ENCODE measurements around the gene IGSF3. TPM values are rescaled to one million over a fixed set of nuclear protein-coding genes. Genes with fewer than 3 reads are reported as not detected.
"Not testable (repeated sequence)": the region's sequence is repeated elsewhere in the genome, so short reads cannot be mapped to it uniquely, and the experiment has no call there.

The IGSF3 gene
- total RNA-seq, 1 experiment from 2014 or later: 4.0 TPM

DNA sequence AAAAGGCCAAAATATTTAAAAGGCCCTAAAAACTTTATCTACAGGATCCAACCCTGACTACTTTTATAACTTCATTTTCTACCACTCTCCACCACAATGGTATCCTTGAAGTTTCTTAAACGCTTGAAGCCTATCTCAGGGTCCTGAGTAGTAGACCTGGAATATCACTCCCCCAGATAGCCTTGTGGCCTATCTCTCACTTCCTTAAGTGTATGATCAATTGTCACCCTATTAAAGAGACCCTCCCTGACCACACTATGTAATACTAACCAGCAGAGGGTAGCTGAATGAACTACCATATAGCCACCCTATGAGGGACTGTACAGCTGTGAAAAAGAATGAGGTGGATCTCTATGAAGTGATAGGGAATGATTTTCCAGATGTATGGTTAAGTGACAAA, 102.3 kb downstream of the IGSF3 start:
- Histone ChIP-seq H3K27me3 (replicated peaks; ENCODE audit: insufficient read depth, low read depth, low read length, poor library complexity) (no peaks in the 10 kb centered on the region), H3K9me3 (ENCODE audit: low read depth, low read length, poor library complexity, severe bottlenecking) (no peaks in the 10 kb centered on the region), H3K4me1 (ENCODE audit: insufficient read depth, low read length, poor library complexity, severe bottlenecking) (peaks cover 3% of the 10 kb centered on the region), H3K27ac (ENCODE audit: low read depth, low read length, poor library complexity, severe bottlenecking) (no peak overlapping the region), H3K36me3 (ENCODE audit: insufficient read depth, low read length, poor library complexity, severe bottlenecking) (no peaks in the 10 kb centered on the region), H3K4me3 (ENCODE audit: low read depth, low read length, poor library complexity, severe bottlenecking) (no peak overlapping the region)
- TF ChIP-seq, protein P1, sequence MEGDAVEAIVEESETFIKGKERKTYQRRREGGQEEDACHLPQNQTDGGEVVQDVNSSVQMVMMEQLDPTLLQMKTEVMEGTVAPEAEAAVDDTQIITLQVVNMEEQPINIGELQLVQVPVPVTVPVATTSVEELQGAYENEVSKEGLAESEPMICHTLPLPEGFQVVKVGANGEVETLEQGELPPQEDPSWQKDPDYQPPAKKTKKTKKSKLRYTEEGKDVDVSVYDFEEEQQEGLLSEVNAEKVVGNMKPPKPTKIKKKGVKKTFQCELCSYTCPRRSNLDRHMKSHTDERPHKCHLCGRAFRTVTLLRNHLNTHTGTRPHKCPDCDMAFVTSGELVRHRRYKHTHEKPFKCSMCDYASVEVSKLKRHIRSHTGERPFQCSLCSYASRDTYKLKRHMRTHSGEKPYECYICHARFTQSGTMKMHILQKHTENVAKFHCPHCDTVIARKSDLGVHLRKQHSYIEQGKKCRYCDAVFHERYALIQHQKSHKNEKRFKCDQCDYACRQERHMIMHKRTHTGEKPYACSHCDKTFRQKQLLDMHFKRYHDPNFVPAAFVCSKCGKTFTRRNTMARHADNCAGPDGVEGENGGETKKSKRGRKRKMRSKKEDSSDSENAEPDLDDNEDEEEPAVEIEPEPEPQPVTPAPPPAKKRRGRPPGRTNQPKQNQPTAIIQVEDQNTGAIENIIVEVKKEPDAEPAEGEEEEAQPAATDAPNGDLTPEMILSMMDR (conservative IDR thresholded peaks at IDR 0.05; ENCODE audit: low read depth, low read length): no peak
- TF ChIP-seq EZH2 (IDR thresholded peaks at IDR 0.05; ENCODE audit: borderline replicate concordance, low read depth, low read length, poor library complexity, severe bottlenecking): no peak
- CTCF ChIA-PET: no interaction called here
- POLR2A ChIA-PET (ENCODE audit: low non-redundant PET): no interaction called here
- intact Hi-C loops (cut with micrococcal nuclease; ENCODE audit: unreplicated experiment): no loop called here
- BruUV-seq (replicated peaks): no TSS peak
- no peak for DNase-seq (ENCODE audit: low spot score)

DNA sequence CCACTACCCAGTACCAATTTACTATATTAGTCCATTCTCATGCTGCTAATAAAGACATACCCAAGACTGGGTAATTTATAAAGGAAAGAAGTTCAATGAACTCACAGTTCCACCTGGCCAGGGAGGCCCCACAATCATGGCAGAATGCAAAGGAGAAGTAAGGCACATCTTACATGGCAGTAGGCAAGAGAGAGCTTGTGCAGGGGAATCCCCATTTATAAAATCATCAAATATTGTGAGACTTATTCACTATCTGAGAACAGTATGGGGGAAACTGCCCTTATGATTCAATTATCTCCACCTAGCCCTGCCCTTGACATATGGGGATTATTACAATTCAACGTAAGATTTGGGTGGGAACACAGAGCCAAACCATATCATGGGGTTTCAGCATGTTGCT, 103.1 kb downstream of the IGSF3 start:
- Histone ChIP-seq H3K27me3 (replicated peaks; ENCODE audit: insufficient read depth, low read depth, low read length, poor library complexity) (no peaks in the 10 kb centered on the region), H3K9me3 (ENCODE audit: low read depth, low read length, poor library complexity, severe bottlenecking) (no peaks in the 10 kb centered on the region), H3K27ac (ENCODE audit: low read depth, low read length, poor library complexity, severe bottlenecking) (no peak overlapping the region), H3K4me3 (ENCODE audit: low read depth, low read length, poor library complexity, severe bottlenecking) (no peak overlapping the region), H3K36me3 (ENCODE audit: insufficient read depth, low read length, poor library complexity, severe bottlenecking) (no peaks in the 10 kb centered on the region), H3K4me1 (ENCODE audit: insufficient read depth, low read length, poor library complexity, severe bottlenecking) (no peaks in the 10 kb centered on the region)
- ChIA-PET POLR2A (ENCODE audit: low non-redundant PET) (no interaction called here), CTCF (no interaction called here)
- intact Hi-C loops (cut with micrococcal nuclease; ENCODE audit: unreplicated experiment): no loop called here
- no TSS peak for BruUV-seq (replicated peaks)
- TF ChIP-seq, protein P1 (conservative IDR thresholded peaks at IDR 0.05; ENCODE audit: low read depth, low read length): no peak
- TF ChIP-seq EZH2 (IDR thresholded peaks at IDR 0.05; ENCODE audit: borderline replicate concordance, low read depth, low read length, poor library complexity, severe bottlenecking): no peak
- DNase-seq (ENCODE audit: low spot score): no peak

DNA sequence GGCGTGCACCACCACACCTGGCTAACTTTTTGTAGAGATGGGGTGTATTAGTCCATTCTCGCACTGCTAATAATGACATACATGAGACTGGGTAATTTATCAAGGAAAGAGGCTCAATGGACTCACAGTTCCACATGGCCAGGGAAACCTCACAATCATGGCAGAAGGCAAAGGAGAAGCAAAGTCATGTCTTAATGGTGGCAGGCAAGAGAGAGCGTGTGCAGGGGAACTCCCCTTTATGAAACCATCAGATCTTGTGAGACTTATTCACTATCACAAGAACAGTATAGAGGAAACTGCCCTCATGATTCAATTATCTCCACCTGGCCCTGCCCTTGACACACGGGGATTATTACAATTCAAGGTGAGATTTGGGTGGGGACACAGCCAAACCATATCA, 105.1 kb downstream of the IGSF3 start:
- H3K27me3 ChIP-seq (replicated peaks; ENCODE audit: insufficient read depth, low read depth, low read length, poor library complexity); DNase-seq (ENCODE audit: low spot score); POLR2A ChIA-PET (ENCODE audit: low non-redundant PET); H3K27ac ChIP-seq (ENCODE audit: low read depth, low read length, poor library complexity, severe bottlenecking); H3K36me3 ChIP-seq (ENCODE audit: insufficient read depth, low read length, poor library complexity, severe bottlenecking); H3K4me1 ChIP-seq (ENCODE audit: insufficient read depth, low read length, poor library complexity, severe bottlenecking); H3K9me3 ChIP-seq (ENCODE audit: low read depth, low read length, poor library complexity, severe bottlenecking); intact Hi-C loops (cut with micrococcal nuclease; ENCODE audit: unreplicated experiment); CTCF ChIA-PET; BruUV-seq (replicated peaks); H3K4me3 ChIP-seq (ENCODE audit: low read depth, low read length, poor library complexity, severe bottlenecking): not testable (repeated sequence)

DNA sequence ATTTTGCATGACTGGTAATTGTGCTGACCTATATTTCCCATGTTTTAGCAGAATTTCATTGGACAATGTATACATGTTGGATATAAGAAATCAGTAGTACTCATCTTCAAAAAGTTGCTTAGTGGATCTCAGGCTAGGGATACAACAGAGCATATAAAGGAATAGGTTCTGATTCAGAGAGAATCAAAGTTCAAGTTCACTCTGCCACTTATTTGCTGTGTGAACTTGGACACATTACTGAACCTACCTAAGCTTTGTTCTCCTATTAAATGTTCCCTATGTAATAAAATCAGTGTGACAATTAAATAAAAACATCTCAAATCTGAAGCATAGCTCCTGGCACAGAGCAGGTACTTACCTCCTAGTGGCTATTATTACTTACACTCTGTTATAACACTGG, 106.0 kb downstream of the IGSF3 start:
- BruUV-seq (replicated peaks): no TSS peak
- CTCF ChIA-PET: no interaction called here
- intact Hi-C loops (cut with micrococcal nuclease; ENCODE audit: unreplicated experiment): no loop called here

More for the DNA sequence above, 106.0 kb downstream of the IGSF3 start:
- no peaks in the 10 kb centered on the region for H3K4me1 ChIP-seq (ENCODE audit: insufficient read depth, low read length, poor library complexity, severe bottlenecking)
- H3K36me3 ChIP-seq (ENCODE audit: insufficient read depth, low read length, poor library complexity, severe bottlenecking): no peaks in the 10 kb centered on the region
- DNase-seq (ENCODE audit: low spot score): no peak
- TF ChIP-seq, protein P1 (conservative IDR thresholded peaks at IDR 0.05; ENCODE audit: low read depth, low read length): no peak
- TF ChIP-seq EZH2 (IDR thresholded peaks at IDR 0.05; ENCODE audit: borderline replicate concordance, low read depth, low read length, poor library complexity, severe bottlenecking): no peak
- POLR2A ChIA-PET (ENCODE audit: low non-redundant PET): no interaction called here
- no peaks in the 10 kb centered on the region for H3K9me3 ChIP-seq (ENCODE audit: low read depth, low read length, poor library complexity, severe bottlenecking)
- H3K27me3 ChIP-seq (replicated peaks; ENCODE audit: insufficient read depth, low read depth, low read length, poor library complexity): no peaks in the 10 kb centered on the region
- no peak overlapping the region for H3K4me3 ChIP-seq (ENCODE audit: low read depth, low read length, poor library complexity, severe bottlenecking)
- no peak overlapping the region for H3K27ac ChIP-seq (ENCODE audit: low read depth, low read length, poor library complexity, severe bottlenecking)

Data from A673 (cell line).